Measurements from ENCODE around the gene BAIAP3. TPM values are rescaled to one million over a fixed set of nuclear protein-coding genes. Genes with fewer than 3 reads are reported as not detected.
A peak's percentile ranks its signal among the peaks of the same experiment; 100 is the strongest.

Gene BAIAP3
- polyA plus RNA-seq, 1 experiment = 0.19 TPM

- ChIA-PET POLR2A (no interaction called here), CTCF (no interaction called here)
- Histone ChIP-seq H3K4me3 (ENCODE audit: low read depth, low read length) (peak overlapping the region; percentile 29; the same call in 1 of the 2 replicates), H3K27me3 (ENCODE audit: control insufficient read depth, insufficient read depth, low read length) (peaks cover 59% of the 10 kb centered on the region), H3K9me3 (ENCODE audit: control insufficient read depth, insufficient read depth, low read length) (peaks cover 8% of the 10 kb centered on the region), H3K27ac (ENCODE audit: low read depth, low read length) (no peak overlapping the region)
- TF ChIP-seq CTCF (IDR thresholded peaks at IDR 0.05; ENCODE audit: low read depth, low read length) = no peak
- DNase-seq (ENCODE audit: low read depth, low spot score) = no peak
These were observed 632 bp downstream of the BAIAP3 start for GRCh38 chr16:1333854-1334700.

GRCh38 chr16:1334739-1335138 is 1.3 kb downstream of the BAIAP3 start:
- H3K27me3 ChIP-seq (ENCODE audit: control insufficient read depth, insufficient read depth, low read length) = peaks cover 59% of the 10 kb centered on the region
- CTCF ChIA-PET = no interaction called here
- no peak for DNase-seq (ENCODE audit: low read depth, low spot score)
- TF ChIP-seq CTCF (IDR thresholded peaks at IDR 0.05; ENCODE audit: low read depth, low read length) = no peak
- H3K4me3 ChIP-seq (ENCODE audit: low read depth, low read length) = no peak overlapping the region
- H3K9me3 ChIP-seq (ENCODE audit: control insufficient read depth, insufficient read depth, low read length) = peaks cover 8% of the 10 kb centered on the region
- no peak overlapping the region for H3K27ac ChIP-seq (ENCODE audit: low read depth, low read length)
- POLR2A ChIA-PET = no interaction called here

- TF ChIP-seq CTCF (IDR thresholded peaks at IDR 0.05; ENCODE audit: low read depth, low read length) = no peak
- Histone ChIP-seq H3K27me3 (ENCODE audit: control insufficient read depth, insufficient read depth, low read length) (peaks cover 55% of the 10 kb centered on the region), H3K9me3 (ENCODE audit: control insufficient read depth, insufficient read depth, low read length) (peaks cover 3% of the 10 kb centered on the region), H3K4me3 (ENCODE audit: low read depth, low read length) (no peak overlapping the region), H3K27ac (ENCODE audit: low read depth, low read length) (no peak overlapping the region)
- ChIA-PET CTCF (no interaction called here), POLR2A (no interaction called here)
- DNase-seq (ENCODE audit: low read depth, low spot score) = no peak
These were observed 1.9 kb downstream of the BAIAP3 start for GRCh38 chr16:1335211-1335971.

- DNase-seq (ENCODE audit: low read depth, low spot score) = no peak
- CTCF ChIA-PET = interaction anchor here (0.6 kb wide), 1 partner anchor 667 kb away, joined by 4 read pairs; no protein-coding TSS in a partner anchor
- H3K9me3 ChIP-seq (ENCODE audit: control insufficient read depth, insufficient read depth, low read length) = no peaks in the 10 kb centered on the region; the same call in 1 of the 2 replicates
- POLR2A ChIA-PET = no interaction called here
- peak; percentile 20; the same call in 1 of the 2 replicates for TF ChIP-seq CTCF (IDR thresholded peaks at IDR 0.05; ENCODE audit: low read depth, low read length)
- H3K27ac ChIP-seq (ENCODE audit: low read depth, low read length) = no peak overlapping the region
- H3K27me3 ChIP-seq (ENCODE audit: control insufficient read depth, insufficient read depth, low read length) = peaks cover 52% of the 10 kb centered on the region
- no peak overlapping the region for H3K4me3 ChIP-seq (ENCODE audit: low read depth, low read length)
These were observed 2.6 kb downstream of the BAIAP3 start for GRCh38 chr16:1335996-1336395.

GRCh38 chr16:1336619-1337018 is 3.2 kb downstream of the BAIAP3 start:
- Histone ChIP-seq H3K4me3 (ENCODE audit: low read depth, low read length) (no peak overlapping the region), H3K27ac (ENCODE audit: low read depth, low read length) (no peak overlapping the region), H3K9me3 (ENCODE audit: control insufficient read depth, insufficient read depth, low read length) (no peaks in the 10 kb centered on the region; the same call in 1 of the 2 replicates), H3K27me3 (ENCODE audit: control insufficient read depth, insufficient read depth, low read length) (peaks cover 47% of the 10 kb centered on the region)
- ChIA-PET CTCF (interaction anchor here (0.6 kb wide), 1 partner anchor 668 kb away, joined by 4 read pairs; no protein-coding TSS in a partner anchor), POLR2A (no interaction called here)
- DNase-seq (ENCODE audit: low read depth, low spot score) = no peak
- TF ChIP-seq CTCF (IDR thresholded peaks at IDR 0.05; ENCODE audit: low read depth, low read length) = no peak
